Stimulated activated CD8-positive, alpha-beta memory T cell treated with anti-CD3 and anti-CD28 coated beads, Interleukin-2, amount 100 ng/mL, for 1 hour (primary cell): ENCODE results near the gene KCNF1.

ENCODE experiments used
- DNase-seq, 2 donors: peaks; one replicate each; pipeline ENCODE4 v3.0.0-alpha.2; 2020; ENCODE audit warnings: low read depth in 2 of 2

The KCNF1 gene

DNA sequence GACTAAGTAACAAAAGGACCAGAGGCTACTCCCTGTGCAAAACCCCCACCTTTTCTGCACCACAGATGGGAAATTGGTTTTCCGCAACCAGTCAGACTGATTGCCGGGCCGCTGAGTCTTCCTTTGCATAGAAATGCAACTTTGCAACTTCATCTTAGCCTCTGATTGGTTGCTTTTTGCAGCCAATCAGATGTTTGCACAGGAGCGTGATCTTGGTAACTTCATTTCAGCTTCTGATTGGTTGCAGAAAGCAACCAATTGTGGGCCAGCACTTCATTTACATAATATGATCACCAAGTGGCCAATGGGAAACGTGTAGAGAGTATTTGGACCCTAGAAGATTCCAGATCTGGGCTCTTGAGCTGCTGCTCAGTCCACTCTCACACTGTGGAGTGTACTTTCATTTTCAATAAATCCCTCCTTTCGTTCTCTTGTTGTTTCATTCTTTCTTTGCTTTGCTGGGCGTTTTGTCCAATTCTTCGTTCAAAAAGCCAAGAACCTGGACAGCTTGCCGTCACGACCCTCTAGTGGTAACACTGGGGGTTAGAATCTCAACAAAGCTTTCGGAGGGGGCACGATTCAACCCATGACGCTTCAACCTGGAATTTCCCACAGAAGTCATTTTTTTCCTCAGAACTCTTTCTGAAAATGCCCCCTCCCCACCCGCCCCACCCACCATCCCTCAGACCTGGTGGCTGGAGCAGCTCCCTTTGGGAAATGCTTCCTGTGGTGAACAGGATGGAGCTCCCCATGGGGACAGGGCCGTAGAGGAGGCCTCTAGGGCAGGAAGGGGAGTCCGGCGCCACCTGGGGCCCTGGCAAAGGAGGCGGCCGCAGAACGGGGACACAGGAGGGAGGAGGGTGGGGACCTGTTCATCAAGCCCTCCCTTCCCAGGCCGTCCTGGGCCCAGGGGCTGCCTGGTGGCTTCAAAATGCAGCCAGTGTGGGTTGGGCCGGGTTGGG is 31.8 kb upstream of the KCNF1 start:
- DNase-seq: no peak

GRCh38 chr2:10880586-10881321 is 31.0 kb upstream of the KCNF1 start:
- DNase-seq: no peak

- no peak for DNase-seq
Measured at GRCh38 chr2:10882568-10882967, 29.2 kb upstream of the KCNF1 start.

GRCh38 chr2:10883066-10883465 is 28.7 kb upstream of the KCNF1 start:
- no peak for DNase-seq

DNA sequence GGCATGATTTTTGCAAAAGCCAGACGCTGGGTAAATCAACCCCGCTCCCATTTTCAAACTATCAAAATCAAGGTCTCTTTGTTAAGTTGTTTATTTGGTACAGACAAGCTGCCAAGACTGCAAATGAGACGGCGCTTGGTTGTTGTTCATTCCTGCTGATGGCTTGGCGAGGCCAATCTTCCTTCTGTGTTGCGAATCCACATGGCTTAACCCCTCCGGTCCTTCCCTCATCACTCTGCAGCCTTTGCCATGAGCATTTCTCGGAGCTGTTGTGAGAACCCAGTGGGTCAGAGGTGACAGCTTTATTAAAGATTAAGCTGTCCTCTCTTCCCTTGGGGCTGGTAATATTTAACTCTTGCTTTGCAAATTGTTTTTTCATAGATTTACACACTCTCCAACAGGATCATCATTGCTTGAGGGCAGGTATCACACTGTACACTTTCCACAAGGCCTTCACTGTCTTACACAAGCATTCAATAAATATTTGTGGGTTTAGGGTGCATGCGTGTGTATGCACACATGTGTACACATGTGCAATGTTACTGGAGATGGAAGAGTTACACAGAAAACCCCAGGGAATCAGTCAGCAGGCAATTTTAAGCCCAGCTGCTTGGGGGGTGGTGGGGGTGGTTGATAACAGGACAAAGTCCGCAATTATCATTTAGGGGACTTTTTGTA is 27.8 kb upstream of the KCNF1 start:
- no peak for DNase-seq

- DNase-seq: no peak
Measured at GRCh38 chr2:10884574-10884975, 27.2 kb upstream of the KCNF1 start.

DNA sequence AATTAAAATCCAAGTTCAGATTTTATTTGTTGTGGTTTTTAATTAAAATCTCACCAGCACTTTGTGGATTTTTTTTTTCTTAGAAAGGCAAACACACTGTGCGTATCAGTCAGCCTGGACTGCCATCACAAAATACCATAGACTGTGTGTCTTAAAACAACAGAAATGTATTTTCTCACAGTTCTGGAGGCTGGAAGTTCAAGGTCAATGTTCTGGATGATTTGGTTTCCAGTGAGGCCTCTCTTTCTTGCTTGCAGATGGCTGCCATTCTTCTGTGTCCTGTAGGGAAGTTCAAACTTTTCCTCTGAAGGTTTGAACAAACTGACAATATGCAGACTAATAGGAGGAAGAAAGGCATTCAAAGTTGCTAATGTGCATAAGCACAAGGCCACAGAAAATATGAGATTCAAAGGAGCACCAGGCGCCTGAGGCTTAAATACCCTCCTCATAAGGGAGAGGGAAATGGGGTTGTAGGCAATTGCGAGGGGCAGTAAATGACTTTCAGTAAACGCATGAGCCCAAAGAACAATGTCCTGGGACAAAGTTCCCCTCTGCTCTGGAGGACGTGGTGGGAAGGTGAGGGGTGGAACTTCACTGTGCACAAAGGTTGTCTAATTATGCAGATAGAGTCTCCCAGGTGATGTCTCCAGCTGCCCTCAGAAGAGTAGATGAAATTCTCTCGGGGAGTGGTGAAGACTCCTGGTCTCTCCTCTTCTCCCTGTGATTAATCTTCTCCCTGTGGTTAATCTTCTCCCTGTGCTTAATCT is 26.5 kb upstream of the KCNF1 start:
- no peak for DNase-seq

GRCh38 chr2:10887476-10887875 is 24.3 kb upstream of the KCNF1 start:
- DNase-seq: no peak

DNA sequence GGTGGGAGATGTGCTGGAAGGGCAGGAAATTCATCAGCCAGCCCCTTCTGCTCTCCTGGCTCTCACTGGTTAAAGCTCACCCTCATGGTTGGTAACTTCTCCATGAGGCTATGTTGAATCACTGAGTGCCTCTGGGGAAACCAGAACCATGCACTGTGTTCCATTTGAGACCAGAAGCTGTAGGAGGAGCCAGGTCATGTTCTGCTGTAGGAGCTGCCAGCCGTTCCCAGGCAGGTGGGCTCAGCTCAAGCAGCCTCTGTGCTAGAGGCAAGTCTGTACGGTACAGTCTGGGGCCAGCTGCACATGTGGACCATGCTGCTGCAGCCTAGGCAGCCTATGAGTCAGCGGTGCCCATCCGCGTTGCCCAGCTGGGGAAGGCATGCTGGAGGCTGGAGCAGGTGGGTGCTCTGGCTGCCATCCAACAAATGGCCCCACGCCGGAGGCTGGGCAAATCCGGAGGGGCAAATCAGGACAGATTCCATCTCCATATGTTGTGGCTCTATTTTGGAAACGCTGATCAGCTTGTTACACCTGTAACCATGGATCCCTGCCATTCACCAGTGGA is 22.0 kb upstream of the KCNF1 start:
- DNase-seq: no peak

DNA sequence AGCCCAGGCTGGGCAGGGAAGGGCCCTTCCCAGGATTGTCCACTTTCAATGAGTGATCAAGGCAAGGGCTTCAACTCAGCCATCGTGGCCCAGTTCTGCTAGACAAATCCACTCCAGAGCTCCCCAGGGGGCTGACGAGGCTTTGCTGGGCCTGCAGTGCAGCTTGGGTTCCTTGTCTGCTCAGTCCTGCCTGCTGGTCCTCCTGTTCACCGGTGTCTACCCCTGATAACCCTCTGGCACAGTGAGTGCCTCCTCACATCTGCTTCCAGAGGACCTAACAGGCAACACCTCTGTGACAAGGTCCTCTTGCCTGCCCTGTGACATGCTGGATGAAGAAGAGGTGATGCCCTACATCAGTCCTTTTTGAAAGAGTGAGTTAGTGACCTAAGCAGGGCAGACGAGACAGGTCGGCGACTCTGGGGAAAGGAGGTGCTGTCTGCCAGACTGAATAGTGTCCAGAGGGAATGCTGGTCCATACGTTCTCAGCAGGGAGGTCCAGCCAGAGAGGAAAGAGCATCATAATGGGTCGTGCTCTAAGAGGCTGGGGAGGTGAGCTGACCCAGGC is 20.9 kb upstream of the KCNF1 start:
- no peak for DNase-seq

DNA sequence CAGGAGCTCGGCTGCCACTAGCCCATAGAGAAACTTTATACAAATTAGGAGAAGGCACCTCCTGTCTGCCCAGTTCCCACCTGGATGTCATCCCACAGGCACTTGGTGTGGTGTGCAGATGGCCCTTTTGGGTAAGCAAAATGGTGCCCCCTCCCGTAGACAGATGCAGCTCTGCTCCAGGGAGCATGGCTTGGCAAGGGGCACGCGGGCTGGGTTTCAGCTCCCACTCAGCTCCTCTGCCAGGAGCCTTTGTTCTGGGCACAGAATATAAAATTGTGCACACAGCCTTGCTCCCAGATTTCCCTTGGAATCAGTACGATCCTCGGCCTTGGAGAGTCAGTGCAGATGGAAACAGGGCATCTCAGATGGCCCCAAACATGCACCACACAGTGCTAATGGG is 20.3 kb upstream of the KCNF1 start:
- no peak for DNase-seq

- no peak for DNase-seq
Measured at GRCh38 chr2:10891848-10892247, 19.9 kb upstream of the KCNF1 start.

GRCh38 chr2:10892316-10892715 is 19.4 kb upstream of the KCNF1 start:
- no peak for DNase-seq

- no peak for DNase-seq
Measured at GRCh38 chr2:10892796-10893350, 18.9 kb upstream of the KCNF1 start.

GRCh38 chr2:10894264-10894935 is 17.3 kb upstream of the KCNF1 start:
- DNase-seq: no peak

- no peak for DNase-seq
Measured at GRCh38 chr2:10895231-10895630, 16.5 kb upstream of the KCNF1 start.

- DNase-seq: no peak
Measured at GRCh38 chr2:10897956-10898355, 13.8 kb upstream of the KCNF1 start.

DNA sequence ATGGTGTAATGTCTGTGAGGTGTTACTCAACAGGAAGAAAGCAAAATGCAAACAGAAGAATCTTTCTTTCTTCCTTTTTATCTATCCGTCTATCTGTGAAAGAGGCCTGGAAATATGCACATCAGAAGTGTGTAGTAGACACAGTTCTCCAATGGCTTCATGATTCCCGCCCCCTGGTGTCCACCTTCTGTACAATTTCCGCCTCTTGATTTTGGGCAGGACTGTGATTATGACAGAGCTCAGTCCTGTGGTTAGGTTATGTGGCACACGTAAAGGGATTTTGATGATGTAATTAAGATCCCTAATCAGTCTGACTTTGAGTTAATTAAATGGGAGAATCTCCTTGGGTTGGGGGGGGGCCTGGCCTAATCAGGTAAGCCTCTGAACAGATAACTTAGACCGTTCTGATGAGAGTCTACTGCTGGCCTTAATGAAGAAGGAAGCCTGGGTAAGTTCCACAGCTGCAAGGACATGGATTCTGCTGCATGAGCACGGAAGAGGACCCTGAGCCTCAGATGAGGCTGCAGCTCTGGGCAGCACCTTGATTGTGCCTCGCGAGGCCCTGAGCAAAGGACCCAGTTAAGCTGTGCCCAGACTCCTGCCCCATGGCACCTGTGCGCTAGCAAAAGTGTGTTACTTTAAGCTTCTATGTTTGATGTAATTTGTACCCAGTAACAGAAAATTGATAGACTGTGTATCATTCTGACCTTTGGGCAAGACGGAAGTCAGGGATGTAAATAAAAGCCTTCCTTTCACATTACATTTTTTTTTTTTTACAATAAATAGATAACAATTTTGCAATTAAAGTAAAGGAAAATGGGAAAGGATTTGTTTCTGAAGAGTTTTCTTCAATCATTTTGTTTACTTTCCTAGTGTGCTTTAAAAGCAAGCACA is 11.3 kb upstream of the KCNF1 start:
- no peak for DNase-seq
